GM21367 (cell line): Measurements from ENCODE around the gene VAMP3.

Experiments
- ATAC-seq: cut with Tn5 transposase; IDR thresholded peaks from one replicate; pipeline ENCODE4 v1.9.1; 2021; ENCODE audit not compliant: unreplicated experiment

VAMP3 gene

GRCh38 chr1:7810395-7810794 lies 39.3 kb downstream of the VAMP3 start:
- no peak for ATAC-seq

- no peak for ATAC-seq
Measured at GRCh38 chr1:7811476-7811875, 40.4 kb downstream of the VAMP3 start.

GRCh38 chr1:7813677-7814373 lies 42.7 kb downstream of the VAMP3 start:
- no peak for ATAC-seq

GRCh38 chr1:7821282-7821681 lies 50.2 kb downstream of the VAMP3 start:
- no peak for ATAC-seq

- ATAC-seq = no peak
Measured at GRCh38 chr1:7824701-7825100, 53.6 kb downstream of the VAMP3 start.

- ATAC-seq = no peak
Measured at GRCh38 chr1:7826363-7826762, 55.3 kb downstream of the VAMP3 start.

- ATAC-seq = no peak
Measured at GRCh38 chr1:7827126-7827955, 56.2 kb downstream of the VAMP3 start.
